Stimulated activated CD4-positive, alpha-beta T cell treated with anti-CD3 and anti-CD28 coated beads, Interleukin-1b, Interleukin-23, amount 100 ng/mL, for 1 hour (primary cell): ENCODE results near the gene S100Z.
"Not testable (repeated sequence)": the region's sequence is repeated elsewhere in the genome, so short reads cannot be mapped to it uniquely, and the experiment has no call there.

Experiments
- DNase-seq, 2 donors: peaks; one replicate each; pipeline ENCODE4 v3.0.0-alpha.2; 2020; ENCODE audit warnings: low read depth in 2 of 2

Gene S100Z

DNA sequence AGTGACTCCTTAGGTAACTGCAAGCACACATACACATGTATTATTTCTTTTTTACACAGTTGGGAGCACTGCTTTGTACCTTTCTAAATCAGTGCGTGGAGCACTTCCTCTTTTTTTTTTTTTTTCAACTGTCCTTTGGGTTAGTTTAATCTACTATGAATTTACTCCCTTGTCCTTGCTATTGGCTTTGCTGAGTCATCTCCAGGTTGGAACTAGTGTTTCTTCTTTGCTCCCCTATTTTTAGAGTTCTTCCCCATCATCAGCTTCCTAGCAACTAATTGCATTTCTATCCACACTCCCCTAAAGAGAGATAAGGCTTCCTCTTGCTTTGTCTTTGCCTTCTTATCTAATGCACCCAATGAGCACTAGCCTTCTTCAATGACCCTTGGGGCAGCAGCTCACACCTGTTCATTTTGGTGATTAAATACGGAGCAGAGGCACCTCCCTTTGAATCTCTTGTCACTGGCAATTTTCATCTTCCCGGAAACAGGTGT, 24.3 kb downstream of the S100Z start:
- DNase-seq = no peak

DNA sequence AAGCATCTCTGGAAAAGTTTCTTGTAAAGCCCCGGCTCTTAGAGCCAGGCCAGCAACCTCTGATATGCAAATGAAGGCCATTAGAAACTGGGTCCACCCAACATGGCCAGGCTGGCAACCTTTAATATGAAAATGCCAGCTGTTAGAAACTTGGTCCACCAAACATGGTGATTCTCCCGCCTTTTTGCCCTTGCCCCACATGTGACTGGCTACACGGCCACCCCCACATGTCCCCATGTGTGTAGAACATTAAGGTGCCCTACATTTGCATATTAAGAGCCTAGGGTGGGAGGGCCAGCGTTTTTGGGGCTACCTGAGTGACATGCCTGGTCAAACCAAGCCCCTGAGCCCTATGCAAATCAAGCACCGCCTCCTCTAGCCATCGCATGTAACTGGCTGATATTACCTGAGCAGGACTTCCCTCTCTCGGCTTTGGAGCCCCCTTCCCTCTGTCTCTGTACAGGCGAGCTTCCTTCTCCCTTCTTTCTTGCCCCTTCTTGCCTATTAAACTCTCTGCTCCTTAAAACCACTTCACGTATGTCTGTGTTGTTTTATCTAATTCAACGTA, 39.0 kb downstream of the S100Z start:
- no peak for DNase-seq

- DNase-seq = no peak
These were observed 43.5 kb downstream of the S100Z start for GRCh38 chr5:76893294-76893693.

- no peak for DNase-seq
These were observed 46.4 kb downstream of the S100Z start for GRCh38 chr5:76896196-76896595.

- DNase-seq = no peak
These were observed 51.7 kb downstream of the S100Z start for GRCh38 chr5:76901522-76901921.

- no peak for DNase-seq
These were observed 58.4 kb downstream of the S100Z start for GRCh38 chr5:76908166-76908565.

- DNase-seq = not testable (repeated sequence)
These were observed 60.6 kb downstream of the S100Z start for GRCh38 chr5:76910344-76910933.

GRCh38 chr5:76914671-76915070, 64.9 kb downstream of the S100Z start:
- not testable (repeated sequence) for DNase-seq

DNA sequence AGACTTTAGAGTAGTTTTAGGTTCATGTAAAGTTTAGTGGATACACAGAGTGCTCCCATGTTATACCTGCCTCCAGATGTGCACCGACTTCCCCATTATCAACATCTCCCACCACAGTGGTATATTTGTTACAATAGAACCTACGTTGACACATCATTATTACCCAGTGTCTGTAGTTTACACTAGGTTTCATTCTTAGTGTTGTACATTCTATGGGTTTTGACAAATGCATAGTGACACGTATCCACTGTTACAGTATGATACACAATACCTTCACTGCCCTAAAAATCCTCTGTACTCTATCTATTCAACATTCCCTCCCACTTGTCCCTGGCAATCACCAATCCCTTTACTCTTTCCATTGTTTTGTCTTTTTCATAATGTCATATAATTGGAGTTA, 68.7 kb downstream of the S100Z start:
- DNase-seq = no peak

- no peak for DNase-seq
These were observed 70.7 kb downstream of the S100Z start for GRCh38 chr5:76920491-76920890.

DNA sequence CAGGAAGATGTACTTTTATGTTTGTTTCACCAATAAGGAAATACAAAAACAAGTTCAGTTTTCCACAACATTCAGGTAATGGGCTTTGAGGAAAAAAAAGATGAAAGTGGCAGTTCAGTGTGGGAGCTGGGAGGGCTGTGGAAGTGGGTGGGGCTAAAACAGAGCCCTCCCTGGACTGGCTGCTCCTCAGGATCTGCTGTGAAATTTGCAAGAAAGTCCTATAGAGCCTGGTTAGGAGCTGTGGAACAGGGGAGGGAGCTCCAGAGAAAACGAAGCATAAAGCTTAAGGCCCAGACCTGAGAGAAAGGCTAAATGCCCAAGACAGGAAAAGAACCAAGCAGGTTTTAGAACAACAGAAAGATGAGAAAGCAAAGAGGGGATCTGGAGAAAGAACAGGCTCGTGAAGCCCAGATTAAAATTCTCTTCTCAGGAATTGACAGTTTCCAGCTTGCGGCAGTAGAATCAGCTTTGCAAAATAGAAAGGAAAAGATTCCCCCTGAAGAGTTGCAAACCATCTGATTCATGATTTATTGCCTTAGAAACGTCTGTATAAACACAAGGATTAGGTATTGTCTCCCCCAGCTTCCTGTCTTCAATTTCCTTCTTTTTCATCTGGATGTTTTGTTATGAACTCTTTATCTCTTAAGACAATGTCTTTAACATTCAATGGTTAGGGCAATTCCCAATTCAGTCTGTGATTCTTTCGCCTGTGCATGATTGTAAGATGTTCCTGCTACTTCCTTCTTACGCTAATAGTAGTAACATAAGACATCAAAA, 76.7 kb downstream of the S100Z start:
- no peak for DNase-seq

GRCh38 chr5:76927961-76928360, 78.1 kb downstream of the S100Z start:
- DNase-seq = no peak

DNA sequence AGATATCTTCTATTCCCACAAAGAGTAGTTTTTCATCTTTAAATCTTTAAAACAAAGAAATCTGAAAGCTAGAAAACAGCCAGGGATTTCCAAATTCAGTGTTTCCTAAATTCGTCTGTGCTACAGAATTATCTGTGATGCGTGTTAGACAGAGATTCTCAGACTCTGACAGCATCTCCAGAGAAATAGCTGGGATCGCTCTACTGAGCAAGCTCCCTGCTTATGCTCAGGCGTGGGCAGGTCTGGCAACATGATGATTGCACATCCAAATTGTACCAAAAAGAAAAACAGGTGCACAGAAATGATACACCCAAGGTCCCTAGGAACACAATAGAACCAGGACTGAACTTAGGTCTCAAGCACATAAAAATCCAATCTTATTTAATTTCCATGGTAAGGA, 80.3 kb downstream of the S100Z start:
- no peak for DNase-seq

DNA sequence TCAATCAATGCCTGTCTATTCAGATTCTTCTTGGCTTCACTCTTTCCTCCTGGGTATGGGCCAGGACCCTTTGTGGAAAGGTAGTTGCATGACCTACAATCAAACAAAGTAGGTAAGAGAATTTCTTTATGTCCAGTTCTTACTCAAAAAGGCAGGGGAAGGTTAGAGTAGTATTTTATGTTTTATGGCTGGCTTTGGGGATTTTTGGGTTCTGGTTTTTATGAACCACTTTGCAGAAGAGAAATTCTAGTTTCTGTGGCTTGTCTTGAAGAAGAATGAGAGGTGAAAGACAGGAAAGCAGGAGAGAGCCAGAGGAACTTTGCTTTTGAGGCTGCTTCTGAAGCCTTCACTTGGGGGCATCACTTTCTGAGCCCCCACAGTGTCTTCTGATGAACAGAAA, 88.4 kb downstream of the S100Z start:
- DNase-seq = no peak

DNA sequence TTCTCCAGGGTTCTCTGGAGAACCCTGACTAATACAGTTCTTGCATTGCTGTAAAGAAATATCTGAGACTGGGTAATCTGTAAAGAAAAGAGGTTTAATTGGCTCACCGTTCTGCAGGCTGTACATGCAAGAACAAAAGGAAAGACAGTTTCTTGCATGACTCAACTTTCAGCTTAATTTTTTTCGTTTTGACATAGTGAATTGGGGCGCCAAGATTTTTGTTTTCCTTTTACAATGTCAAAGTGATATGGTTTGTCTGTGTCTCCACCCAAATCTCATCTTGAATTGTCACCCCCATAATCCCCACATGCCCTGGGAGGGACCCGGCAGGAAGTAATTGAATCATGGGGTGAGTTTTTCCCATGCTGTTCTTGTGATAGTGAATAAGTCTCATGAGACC, 91.2 kb downstream of the S100Z start:
- no peak for DNase-seq

DNA sequence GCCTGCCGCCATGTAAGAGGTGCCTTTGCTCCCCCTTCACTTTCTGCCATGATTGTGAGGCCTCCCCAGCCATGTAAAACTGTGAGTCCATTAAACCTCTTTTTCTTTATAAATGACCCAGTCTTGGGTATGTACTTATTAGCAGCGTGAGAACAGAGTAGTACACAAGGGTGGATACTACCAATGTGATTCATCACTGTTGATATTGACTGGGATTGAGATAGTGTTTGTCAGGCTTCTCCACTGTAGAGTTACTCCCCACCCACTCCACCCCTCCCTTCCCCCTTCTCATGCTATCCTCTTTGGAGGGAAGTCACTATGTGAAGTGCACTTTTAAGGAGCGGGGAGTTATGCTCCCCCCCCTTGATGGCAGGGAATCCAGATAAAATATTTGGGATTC, 91.6 kb downstream of the S100Z start:
- DNase-seq = no peak

DNA sequence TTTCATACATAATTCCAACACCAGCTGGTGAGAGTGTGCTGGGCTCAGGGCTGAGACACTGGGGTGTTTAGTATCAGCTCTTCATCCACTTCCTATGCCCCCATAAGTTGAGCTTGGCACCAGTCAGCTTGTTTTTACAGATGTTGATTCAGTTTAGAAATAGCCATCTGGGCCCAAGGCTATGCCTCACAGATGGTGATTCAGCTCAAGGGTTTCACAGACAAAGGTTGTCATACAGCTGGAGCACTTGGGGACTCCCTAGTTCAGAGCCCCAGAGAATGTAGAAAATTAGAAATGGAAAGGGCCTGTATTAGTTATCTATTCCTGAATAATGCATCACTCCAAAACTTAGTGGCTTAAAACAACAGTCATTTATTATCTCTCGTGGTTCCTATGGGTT, 92.8 kb downstream of the S100Z start:
- no peak for DNase-seq

GRCh38 chr5:76943006-76943405, 93.2 kb downstream of the S100Z start:
- DNase-seq = no peak

GRCh38 chr5:76944638-76945037, 94.8 kb downstream of the S100Z start:
- no peak for DNase-seq

DNA sequence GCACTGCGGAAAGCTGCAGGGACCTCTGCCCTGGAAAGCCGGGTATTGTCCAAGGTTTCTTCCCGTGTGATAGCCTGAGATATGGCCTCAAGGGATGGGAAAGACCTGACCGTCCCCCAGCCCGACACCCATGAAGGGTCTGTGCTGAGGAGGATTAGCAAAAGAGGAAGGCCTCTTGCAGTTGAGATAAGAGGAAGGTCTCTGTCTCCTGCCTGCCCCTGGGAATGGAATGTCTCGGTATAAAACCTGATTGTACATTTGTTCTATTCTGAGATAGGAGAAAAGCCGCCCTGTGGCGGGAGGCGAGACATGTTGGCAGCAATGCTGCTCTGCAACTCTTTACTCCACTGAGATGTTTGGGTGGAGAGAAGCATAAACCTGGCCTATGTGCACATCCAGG, 95.4 kb downstream of the S100Z start:
- DNase-seq = not testable (repeated sequence)

GRCh38 chr5:76946090-76946489, 96.3 kb downstream of the S100Z start:
- DNase-seq = no peak

- DNase-seq = no peak
These were observed 97.3 kb downstream of the S100Z start for GRCh38 chr5:76947082-76947503.
